ENCODE measurements around the gene RPGRIP1L. TPM values are rescaled to one million over a fixed set of nuclear protein-coding genes. Genes with fewer than 3 reads are reported as not detected.

The RPGRIP1L gene
- total and polyA plus RNA-seq, 9 of the 15 experiments (the other 6 are each of a cell fraction or from before 2014, with no cell fraction given), result 3.2 to 7.7 (median 5.8) TPM

DNA sequence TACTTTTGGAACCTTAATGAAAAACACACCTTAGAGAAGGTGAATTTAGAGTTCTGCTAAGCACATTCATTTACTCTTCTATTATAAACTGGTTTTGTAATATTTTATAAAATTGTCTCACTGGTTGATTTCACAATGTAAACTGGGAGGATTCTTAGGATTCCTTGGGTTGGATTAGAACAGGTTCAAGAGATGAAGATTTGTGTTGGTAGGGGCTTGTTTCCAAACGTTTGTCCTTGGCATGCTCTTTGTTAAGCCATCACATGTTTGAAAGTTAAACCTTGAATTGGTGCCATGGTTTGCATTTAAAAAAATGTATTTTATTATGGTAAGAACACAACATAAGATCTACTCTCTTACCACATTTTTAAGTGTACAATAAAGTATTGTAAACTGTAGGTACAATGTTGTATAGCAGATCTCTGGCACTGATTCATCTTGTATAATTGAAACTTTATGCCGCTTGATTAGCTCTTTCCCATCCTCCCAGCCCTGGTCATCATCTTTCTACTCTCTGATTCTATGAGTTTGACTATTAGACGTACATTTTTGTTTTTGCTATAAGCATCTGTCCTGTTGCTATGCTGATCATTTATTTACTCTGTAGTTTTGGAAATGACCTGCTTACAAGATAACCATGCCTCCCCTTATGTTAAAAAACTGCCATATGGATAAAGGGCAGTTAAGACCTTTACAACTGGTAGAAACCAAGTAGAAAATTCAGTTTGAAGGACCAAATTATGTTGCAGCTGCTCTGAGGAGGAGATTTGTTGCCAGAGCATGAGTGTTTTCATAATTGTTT lies 9.9 kb upstream of the RPGRIP1L start (continued):
- TF ChIP-seq NCOA1 (IDR thresholded peaks at IDR 0.05; ENCODE audit: low read depth), result no peak
- TF ChIP-seq, protein P1, sequence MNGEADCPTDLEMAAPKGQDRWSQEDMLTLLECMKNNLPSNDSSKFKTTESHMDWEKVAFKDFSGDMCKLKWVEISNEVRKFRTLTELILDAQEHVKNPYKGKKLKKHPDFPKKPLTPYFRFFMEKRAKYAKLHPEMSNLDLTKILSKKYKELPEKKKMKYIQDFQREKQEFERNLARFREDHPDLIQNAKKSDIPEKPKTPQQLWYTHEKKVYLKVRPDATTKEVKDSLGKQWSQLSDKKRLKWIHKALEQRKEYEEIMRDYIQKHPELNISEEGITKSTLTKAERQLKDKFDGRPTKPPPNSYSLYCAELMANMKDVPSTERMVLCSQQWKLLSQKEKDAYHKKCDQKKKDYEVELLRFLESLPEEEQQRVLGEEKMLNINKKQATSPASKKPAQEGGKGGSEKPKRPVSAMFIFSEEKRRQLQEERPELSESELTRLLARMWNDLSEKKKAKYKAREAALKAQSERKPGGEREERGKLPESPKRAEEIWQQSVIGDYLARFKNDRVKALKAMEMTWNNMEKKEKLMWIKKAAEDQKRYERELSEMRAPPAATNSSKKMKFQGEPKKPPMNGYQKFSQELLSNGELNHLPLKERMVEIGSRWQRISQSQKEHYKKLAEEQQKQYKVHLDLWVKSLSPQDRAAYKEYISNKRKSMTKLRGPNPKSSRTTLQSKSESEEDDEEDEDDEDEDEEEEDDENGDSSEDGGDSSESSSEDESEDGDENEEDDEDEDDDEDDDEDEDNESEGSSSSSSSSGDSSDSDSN (IDR thresholded peaks at IDR 0.05; ENCODE audit: borderline replicate concordance in 1 of 2, low read depth in 2 of 2, low read length in 2 of 2), result no peak
- no peak for TF ChIP-seq ZFP1 (CRISPR knock-in tag; IDR thresholded peaks at IDR 0.05)
- TF ChIP-seq, protein P2, sequence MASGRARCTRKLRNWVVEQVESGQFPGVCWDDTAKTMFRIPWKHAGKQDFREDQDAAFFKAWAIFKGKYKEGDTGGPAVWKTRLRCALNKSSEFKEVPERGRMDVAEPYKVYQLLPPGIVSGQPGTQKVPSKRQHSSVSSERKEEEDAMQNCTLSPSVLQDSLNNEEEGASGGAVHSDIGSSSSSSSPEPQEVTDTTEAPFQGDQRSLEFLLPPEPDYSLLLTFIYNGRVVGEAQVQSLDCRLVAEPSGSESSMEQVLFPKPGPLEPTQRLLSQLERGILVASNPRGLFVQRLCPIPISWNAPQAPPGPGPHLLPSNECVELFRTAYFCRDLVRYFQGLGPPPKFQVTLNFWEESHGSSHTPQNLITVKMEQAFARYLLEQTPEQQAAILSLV (tag; IDR thresholded peaks at IDR 0.05), result no peak
- TF ChIP-seq, protein P3, sequence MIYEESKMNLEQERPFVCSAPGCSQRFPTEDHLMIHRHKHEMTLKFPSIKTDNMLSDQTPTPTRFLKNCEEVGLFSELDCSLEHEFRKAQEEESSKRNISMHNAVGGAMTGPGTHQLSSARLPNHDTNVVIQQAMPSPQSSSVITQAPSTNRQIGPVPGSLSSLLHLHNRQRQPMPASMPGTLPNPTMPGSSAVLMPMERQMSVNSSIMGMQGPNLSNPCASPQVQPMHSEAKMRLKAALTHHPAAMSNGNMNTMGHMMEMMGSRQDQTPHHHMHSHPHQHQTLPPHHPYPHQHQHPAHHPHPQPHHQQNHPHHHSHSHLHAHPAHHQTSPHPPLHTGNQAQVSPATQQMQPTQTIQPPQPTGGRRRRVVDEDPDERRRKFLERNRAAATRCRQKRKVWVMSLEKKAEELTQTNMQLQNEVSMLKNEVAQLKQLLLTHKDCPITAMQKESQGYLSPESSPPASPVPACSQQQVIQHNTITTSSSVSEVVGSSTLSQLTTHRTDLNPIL (CRISPR knock-in tag; IDR thresholded peaks at IDR 0.05), result no peak
- TF ChIP-seq NUFIP1 (IDR thresholded peaks at IDR 0.05; ENCODE audit: partially characterized antibody), result no peak
- TF ChIP-seq SRSF9 (IDR thresholded peaks at IDR 0.05; ENCODE audit: borderline replicate concordance, low read depth, low read length), result no peak
- TF ChIP-seq RBM34 (IDR thresholded peaks at IDR 0.05; ENCODE audit: borderline replicate concordance, insufficient read depth, low read length), result no peak
